Subcutaneous abdominal adipose tissue (tissue), 5 donors: Measurements from ENCODE around the gene TGFBR2.

Experiments used
- H3K27ac ChIP-seq: one replicate; pipeline ENCODE4 v1.7.0; 2013; ENCODE audit warnings: low read depth, mild to moderate bottlenecking, inconsistent platforms, low read length, moderate library complexity
- H3K27me3 ChIP-seq, 5 donors: one replicate each; pipeline ENCODE4 v1.7.0; 2013; ENCODE audit warnings: low read length in 5 of 5, inconsistent platforms in 1 of 5; ENCODE audit not compliant: control insufficient read depth in 5 of 5, insufficient read depth in 4 of 5
- H3K36me3 ChIP-seq, 5 donors: one replicate each; pipeline ENCODE4 v1.7.0; 2013; ENCODE audit warnings: low read length in 5 of 5; ENCODE audit not compliant: control insufficient read depth in 5 of 5, insufficient read depth in 5 of 5
- H3K4me1 ChIP-seq, 5 donors: one replicate each; pipeline ENCODE4 v1.7.0; 2013; ENCODE audit warnings: low read length in 5 of 5, mild to moderate bottlenecking in 3 of 5, moderate library complexity in 1 of 5; ENCODE audit not compliant: control insufficient read depth in 5 of 5, insufficient read depth in 5 of 5
- H3K4me3 ChIP-seq, 5 donors: one replicate each; pipeline ENCODE4 v1.7.0; 2013; ENCODE audit warnings: low read length in 5 of 5, low read depth in 1 of 5
- H3K9ac ChIP-seq, 5 donors: one replicate each; pipeline ENCODE4 v1.7.0; 2013; ENCODE audit warnings: low read length in 5 of 5, mild to moderate bottlenecking in 4 of 5, moderate library complexity in 3 of 5
- H3K9me3 ChIP-seq, 5 donors: one replicate each; pipeline ENCODE4 v1.7.0; 2013; ENCODE audit warnings: low read length in 5 of 5; ENCODE audit not compliant: control insufficient read depth in 5 of 5
- donor health status: healthy.
- donor health status: healthy.
- donor health status: healthy.
- donor health status: healthy.
- donor health status: healthy.

TGFBR2 gene

GRCh38 chr3:30686799-30687198 lies 80.4 kb downstream of the TGFBR2 start:
- H3K4me3 ChIP-seq: no peak overlapping the region
- H3K27ac ChIP-seq: peak overlapping the region; percentile 93
- no peak overlapping the region for H3K9ac ChIP-seq
- H3K4me1 ChIP-seq: peaks cover 15 to 80% (median 72%) of the 10 kb centered on the region in 5 donors
- peaks cover 7 to 51% (median 38%) of the 10 kb centered on the region in 5 donors for H3K36me3 ChIP-seq
- H3K9me3 ChIP-seq: no peaks in the 10 kb centered on the region
- no peaks in the 10 kb centered on the region for H3K27me3 ChIP-seq

DNA sequence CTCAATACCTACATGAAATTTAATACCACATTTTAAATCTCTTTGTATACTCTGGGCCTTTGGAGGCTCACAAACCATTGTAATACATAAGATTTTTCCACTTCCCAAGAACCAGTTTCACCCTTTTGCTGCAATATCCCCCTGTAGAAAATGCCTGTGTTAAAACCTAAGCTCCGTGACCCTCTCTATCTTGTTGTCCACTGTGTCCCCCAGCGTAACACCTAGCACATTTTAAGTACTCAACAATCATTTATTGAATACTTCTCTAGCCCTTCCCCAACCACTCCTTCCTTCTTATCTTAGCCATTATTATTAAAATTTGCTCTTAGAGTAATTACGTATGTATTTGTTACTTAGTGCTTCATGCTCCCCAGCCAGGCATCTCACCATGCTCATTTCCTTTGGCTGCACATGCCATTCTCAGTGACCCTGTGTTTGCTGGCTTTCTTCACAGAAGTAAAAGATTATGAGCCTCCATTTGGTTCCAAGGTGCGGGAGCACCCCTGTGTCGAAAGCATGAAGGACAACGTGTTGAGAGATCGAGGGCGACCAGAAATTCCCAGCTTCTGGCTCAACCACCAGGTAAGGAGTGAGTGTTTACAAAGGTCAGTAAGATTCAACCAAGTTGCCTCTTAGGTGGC lies 81.6 kb downstream of the TGFBR2 start:
- H3K9ac ChIP-seq: peak overlapping the region in 1 of 5 donors; percentile 5
- no peaks in the 10 kb centered on the region for H3K9me3 ChIP-seq
- H3K36me3 ChIP-seq: peaks cover 11 to 59% (median 51%) of the 10 kb centered on the region in 5 donors
- peaks cover 15 to 74% (median 70%) of the 10 kb centered on the region in 5 donors for H3K4me1 ChIP-seq
- H3K4me3 ChIP-seq: no peak overlapping the region
- H3K27ac ChIP-seq: peak overlapping the region; percentile 93
- H3K27me3 ChIP-seq: no peaks in the 10 kb centered on the region

GRCh38 chr3:30688776-30689641 lies 82.6 kb downstream of the TGFBR2 start:
- Histone ChIP-seq H3K27ac (peak overlapping the region; percentile 93), H3K27me3 (no peaks in the 10 kb centered on the region), H3K4me3 (peak overlapping the region in 1 of 5 donors; percentile 4), H3K9me3 (no peaks in the 10 kb centered on the region), H3K4me1 (peaks cover 12 to 69% (median 65%) of the 10 kb centered on the region in 5 donors), H3K36me3 (peaks cover 12 to 55% (median 52%) of the 10 kb centered on the region in 5 donors), H3K9ac (peak overlapping the region in 4 of 5 donors; percentile 5 to 65 (median 46))

DNA sequence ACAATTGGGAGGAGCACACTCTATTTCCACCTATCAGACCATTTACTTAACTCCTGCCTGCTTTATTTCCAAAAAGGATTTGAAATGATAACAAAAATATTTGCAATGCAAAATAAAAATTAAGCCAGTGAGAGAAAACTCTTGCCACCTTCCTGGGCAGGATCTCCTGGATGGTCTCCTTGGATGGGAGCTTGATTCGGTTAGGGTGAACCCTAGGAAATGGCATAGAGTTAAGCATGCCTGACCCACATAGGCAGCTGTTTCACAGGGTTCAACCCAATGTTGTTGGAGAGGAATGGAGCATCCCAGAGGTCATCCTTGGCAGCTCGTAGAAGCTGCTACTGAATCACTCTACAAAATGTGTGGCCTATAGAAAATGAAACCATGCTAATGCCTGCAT lies 83.8 kb downstream of the TGFBR2 start:
- Histone ChIP-seq H3K9me3 (no peaks in the 10 kb centered on the region), H3K4me3 (no peak overlapping the region), H3K27ac (peak overlapping the region; percentile 93), H3K9ac (no peak overlapping the region), H3K36me3 (peaks cover 18 to 66% (median 62%) of the 10 kb centered on the region in 5 donors), H3K27me3 (no peaks in the 10 kb centered on the region), H3K4me1 (peaks cover 12 to 57% (median 54%) of the 10 kb centered on the region in 5 donors)

GRCh38 chr3:30691249-30691880 lies 85.0 kb downstream of the TGFBR2 start:
- H3K27ac ChIP-seq: peak overlapping the region; percentile 93
- peaks cover 12 to 59% (median 51%) of the 10 kb centered on the region in 5 donors for H3K4me1 ChIP-seq
- peaks cover 25 to 72% (median 63%) of the 10 kb centered on the region in 5 donors for H3K36me3 ChIP-seq

DNA sequence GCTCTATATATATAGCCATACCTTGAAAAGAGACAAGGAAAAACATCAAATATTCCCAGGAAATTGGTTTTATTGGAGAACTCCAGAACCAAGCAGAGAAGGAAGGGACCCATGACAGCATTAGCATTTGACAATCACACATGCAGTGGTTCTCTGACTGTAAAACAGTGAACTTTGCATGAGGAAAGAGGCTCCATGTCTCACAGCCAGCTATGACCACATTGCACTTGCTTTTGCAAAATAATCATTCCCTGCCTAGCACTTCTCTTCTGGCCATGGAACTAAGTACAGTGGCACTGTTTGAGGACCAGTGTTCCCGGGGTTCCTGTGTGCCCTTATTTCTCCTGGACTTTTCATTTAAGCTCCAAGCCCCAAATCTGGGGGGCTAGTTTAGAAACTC lies 85.5 kb downstream of the TGFBR2 start:
- Histone ChIP-seq H3K27me3 (no peaks in the 10 kb centered on the region), H3K9me3 (no peaks in the 10 kb centered on the region), H3K9ac (peak overlapping the region in 2 of 5 donors; percentile 22 to 48), H3K27ac (peak overlapping the region; percentile 63), H3K36me3 (peaks cover 25 to 74% (median 63%) of the 10 kb centered on the region in 5 donors), H3K4me1 (peaks cover 12 to 62% (median 53%) of the 10 kb centered on the region in 5 donors), H3K4me3 (no peak overlapping the region)

More at GRCh38 chr3:30691249-30691880, 85.0 kb downstream of the TGFBR2 start:
- H3K9me3 ChIP-seq: no peaks in the 10 kb centered on the region
- H3K9ac ChIP-seq: peak overlapping the region in 1 of 5 donors; percentile 14
- no peak overlapping the region for H3K4me3 ChIP-seq
- no peaks in the 10 kb centered on the region for H3K27me3 ChIP-seq

DNA sequence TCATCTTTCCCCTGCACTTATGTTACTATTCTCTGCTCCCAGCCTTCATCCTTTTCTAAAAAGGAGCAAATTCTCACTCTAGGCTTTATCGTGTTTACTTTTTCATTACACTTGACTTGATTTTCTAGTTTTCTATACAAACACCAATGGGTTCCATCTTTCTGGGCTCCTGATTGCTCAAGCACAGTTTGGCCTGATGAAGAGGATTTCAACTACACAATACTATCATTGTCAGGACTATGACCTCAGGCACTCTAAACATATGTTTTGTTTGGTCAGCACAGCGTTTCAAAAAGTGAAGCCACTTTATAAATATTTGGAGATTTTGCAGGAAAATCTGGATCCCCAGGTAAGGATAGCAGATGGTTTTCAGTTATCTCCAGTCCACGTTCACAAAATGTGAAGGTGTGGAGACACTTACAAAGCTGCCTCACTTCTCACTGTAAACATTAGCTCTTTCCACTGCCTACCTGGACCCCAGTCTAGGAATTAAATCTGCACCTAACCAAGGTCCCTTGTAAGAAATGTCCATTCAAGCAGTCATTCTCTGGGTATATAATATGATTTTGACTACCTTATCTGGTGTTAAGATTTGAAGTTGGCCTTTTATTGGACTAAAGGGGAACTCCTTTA lies 86.2 kb downstream of the TGFBR2 start:
- peak overlapping the region; percentile 63 for H3K27ac ChIP-seq
- peaks cover 23 to 69% (median 61%) of the 10 kb centered on the region in 5 donors for H3K36me3 ChIP-seq
- H3K4me1 ChIP-seq: peaks cover 12 to 62% (median 53%) of the 10 kb centered on the region in 5 donors

GRCh38 chr3:30693470-30694120 lies 87.2 kb downstream of the TGFBR2 start:
- H3K9me3 ChIP-seq: no peaks in the 10 kb centered on the region
- H3K4me3 ChIP-seq: no peak overlapping the region
- peaks cover 28 to 60% (median 52%) of the 10 kb centered on the region in 5 donors for H3K36me3 ChIP-seq
- peaks cover 11 to 53% (median 46%) of the 10 kb centered on the region in 5 donors for H3K4me1 ChIP-seq
- no peak overlapping the region for H3K9ac ChIP-seq
- H3K27me3 ChIP-seq: no peaks in the 10 kb centered on the region
- peak overlapping the region; percentile 63 for H3K27ac ChIP-seq

More for the DNA sequence above, 86.2 kb downstream of the TGFBR2 start:
- no peaks in the 10 kb centered on the region for H3K9me3 ChIP-seq
- no peak overlapping the region for H3K4me3 ChIP-seq
- H3K27me3 ChIP-seq: no peaks in the 10 kb centered on the region
- peak overlapping the region in 2 of 5 donors; percentile 22 to 48 for H3K9ac ChIP-seq

GRCh38 chr3:30694148-30694547 lies 87.7 kb downstream of the TGFBR2 start:
- Histone ChIP-seq H3K36me3 (peaks cover 31 to 54% (median 48%) of the 10 kb centered on the region in 5 donors), H3K4me1 (peaks cover 6 to 47% (median 41%) of the 10 kb centered on the region in 5 donors), H3K27ac (peak overlapping the region; percentile 15), H3K4me3 (no peak overlapping the region), H3K27me3 (no peaks in the 10 kb centered on the region), H3K9ac (no peak overlapping the region), H3K9me3 (no peaks in the 10 kb centered on the region)
